ENCODE data around the gene SH2D3C.

DNA sequence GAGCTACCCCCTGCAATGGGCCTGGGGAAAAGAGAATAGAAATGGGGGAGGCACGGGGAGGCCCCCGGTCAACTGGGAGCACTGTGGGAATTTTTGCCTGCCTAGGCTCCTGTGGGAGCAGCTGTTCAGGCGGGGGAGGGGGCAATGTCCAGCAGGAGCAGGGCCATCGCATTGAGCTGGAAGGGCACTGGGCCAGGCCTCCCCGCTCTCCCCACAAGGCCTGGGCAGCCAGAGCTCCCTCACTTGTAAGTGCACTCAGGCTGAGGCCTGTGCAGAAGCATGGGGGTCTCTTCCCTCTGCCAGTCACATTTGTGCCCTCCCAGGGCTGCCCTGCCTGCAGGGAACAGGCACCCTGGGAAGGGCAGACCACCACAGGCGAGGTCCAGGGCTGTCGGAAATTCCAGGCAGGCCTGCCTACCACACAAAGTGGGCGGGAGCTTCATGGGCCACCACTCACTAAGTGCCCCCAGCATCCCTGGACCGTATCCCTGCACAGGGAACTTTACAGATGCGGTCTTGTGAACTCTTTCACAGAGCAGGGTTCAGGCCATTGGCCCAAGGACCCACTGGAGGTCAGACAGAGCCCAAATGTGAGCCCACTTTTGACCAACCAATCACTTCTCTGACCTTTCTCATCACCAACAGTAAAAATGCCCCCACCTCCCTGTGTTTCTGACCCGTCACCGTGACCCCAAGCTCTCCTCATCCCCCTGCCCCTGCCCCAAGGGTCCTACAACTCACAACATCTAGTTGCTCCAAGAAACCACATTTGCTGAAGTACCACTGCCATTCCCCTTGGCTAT lies 72.7 kb downstream of the SH2D3C start:
- TF ChIP-seq, protein P1, sequence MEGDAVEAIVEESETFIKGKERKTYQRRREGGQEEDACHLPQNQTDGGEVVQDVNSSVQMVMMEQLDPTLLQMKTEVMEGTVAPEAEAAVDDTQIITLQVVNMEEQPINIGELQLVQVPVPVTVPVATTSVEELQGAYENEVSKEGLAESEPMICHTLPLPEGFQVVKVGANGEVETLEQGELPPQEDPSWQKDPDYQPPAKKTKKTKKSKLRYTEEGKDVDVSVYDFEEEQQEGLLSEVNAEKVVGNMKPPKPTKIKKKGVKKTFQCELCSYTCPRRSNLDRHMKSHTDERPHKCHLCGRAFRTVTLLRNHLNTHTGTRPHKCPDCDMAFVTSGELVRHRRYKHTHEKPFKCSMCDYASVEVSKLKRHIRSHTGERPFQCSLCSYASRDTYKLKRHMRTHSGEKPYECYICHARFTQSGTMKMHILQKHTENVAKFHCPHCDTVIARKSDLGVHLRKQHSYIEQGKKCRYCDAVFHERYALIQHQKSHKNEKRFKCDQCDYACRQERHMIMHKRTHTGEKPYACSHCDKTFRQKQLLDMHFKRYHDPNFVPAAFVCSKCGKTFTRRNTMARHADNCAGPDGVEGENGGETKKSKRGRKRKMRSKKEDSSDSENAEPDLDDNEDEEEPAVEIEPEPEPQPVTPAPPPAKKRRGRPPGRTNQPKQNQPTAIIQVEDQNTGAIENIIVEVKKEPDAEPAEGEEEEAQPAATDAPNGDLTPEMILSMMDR (IDR thresholded peaks at IDR 0.05; ENCODE audit: insufficient read depth, low read depth, low read length) = no peak
- no peak for TF ChIP-seq EZH2 (IDR thresholded peaks at IDR 0.05; ENCODE audit: insufficient read depth, low read length)

Measured in astrocyte (in vitro differentiated cells and primary cell).